Kidney tubule cell (primary cell): ENCODE results near the gene JMJD7.
A peak's percentile ranks its signal among the peaks of the same experiment; 100 is the strongest.

Experiments
- DNase-seq: peaks from one replicate; pipeline ENCODE4 v3.0.0-alpha.2; 2018; ENCODE audit warnings: low spot score

The JMJD7 gene

DNA sequence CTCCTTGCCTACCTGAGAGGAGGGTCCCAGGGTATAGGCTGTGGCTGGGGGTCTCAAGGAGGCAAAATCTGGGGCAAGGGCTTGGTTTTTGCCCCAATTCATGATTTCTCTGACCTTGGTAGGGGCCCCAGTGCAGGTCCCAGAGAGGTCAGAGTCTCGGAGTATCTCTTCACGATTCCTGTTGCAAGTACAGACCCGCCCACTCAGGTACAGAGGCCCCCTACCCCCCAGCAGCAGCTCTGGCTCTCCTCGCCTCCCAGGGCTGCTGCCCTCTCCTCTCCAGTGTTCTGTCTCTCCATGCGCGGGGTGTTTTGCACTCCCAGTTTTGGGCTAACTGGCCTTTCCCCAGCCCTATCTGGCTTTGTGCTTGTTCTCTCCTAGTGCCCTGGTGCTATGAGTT lies 5.4 kb upstream of the JMJD7 start:
- no peak for DNase-seq

GRCh38 chr15:41822957-41823356 lies 4.9 kb upstream of the JMJD7 start:
- DNase-seq: no peak

DNA sequence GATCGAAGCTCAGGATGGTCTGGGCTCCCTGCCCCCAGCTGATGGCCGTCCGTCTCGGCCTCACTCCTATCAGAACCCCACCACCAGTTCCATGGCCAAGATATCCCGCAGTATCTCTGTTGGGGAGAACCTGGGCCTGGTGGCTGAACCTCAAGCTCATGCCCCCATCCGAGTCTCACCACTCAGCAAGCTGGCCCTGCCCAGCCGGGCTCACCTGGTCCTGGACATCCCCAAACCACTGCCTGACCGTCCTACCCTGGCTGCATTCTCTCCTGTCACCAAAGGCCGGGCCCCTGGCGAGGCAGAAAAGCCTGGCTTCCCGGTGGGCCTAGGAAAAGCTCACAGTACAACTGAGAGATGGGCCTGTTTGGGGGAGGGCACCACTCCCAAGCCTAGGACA lies 4.4 kb upstream of the JMJD7 start:
- no peak for DNase-seq

- DNase-seq: no peak
These were observed 3.7 kb upstream of the JMJD7 start for GRCh38 chr15:41824062-41824745.

DNA sequence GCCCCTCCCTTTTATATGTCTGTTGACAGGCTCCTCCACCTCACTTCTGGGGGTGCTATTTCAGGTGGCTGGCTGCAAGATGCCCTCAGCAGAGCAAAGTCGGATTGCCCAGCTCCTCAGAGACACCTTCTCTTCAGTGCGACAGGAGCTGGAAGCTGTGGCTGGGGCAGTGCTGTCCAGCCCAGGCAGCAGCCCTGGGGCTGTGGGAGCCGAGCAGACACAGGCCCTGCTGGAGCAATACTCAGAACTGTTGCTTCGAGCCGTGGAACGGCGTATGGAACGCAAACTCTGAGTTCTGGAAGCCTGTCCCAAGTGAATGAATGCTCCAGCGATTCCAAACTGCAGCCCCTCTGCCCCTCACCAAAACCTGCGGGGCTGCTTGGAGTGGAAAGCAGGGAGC lies 2.7 kb upstream of the JMJD7 start:
- DNase-seq: no peak

DNA sequence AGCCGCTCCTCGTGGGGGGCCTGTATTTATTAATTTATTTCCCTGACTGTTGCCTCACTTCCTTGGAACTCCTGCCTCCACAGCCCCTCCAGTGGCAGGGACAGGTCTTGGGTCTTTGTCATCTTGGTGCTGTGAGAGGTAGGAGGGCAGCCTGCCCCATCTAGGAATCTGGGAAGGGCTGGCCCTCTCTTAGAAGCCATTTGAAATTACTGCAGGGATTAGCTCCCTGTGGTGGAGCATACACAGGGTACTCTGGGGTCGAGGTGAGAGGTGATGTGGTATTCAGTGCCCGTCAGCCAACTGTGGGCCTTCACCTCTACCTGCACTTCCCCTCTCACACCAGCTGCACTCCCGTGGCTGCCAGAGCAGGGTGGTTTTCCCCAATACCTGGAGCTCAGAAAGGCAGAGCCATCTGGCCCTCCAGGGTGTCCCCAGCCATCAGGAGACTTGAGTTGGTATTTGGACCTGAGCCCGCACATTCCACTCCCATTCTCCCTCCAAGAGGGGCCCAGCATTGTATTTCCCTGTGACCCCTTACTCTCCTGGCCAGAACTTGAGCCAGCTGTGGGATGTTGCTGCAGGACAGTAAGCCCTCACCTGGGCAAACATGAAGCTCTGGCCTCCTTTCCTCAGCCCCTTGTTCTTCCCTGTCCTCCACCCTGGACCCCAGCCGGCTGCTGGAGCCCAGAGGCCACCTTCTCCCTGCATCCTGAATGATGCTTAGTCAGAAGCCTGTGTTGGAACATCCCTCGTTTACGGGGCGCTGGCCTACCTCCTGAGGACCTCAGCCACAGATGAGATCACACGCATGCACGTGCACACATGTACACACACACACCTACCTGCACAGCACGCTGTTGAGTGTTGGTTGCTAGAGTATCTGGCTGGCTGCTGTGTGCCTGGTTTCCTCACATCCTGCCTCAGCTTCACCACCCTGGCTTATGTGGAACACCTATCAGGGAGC lies 2.0 kb upstream of the JMJD7 start:
- DNase-seq: no peak

DNA sequence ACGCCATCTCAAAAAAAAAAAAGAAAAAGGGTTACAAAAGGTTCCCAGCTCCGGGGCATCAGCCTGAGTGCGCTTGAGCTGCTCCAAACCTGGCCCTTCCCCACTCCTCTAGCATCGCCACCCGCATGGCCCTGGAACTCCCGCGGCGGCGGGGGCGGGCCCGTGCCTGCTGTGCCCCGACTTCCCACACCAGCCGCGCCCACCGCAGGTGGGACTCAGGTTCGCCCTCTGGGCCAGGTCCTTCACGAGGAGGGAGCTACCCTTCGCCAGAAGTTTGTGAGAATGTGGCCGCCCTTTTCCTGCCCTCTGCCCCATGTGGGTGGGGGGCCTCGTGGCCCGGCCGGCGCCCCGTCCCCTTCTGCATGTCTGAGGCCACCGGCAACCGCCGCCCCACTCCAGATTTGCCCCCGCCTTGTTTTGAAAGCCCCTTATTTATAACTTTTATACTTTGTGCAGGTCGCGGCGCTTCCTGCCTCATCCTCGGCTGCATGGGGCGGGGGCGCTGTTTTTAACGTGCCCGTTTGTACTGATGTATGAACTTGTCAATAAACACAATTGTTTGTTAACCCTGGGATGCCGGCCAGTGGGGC lies 507 bp upstream of the JMJD7 start:
- no peak for DNase-seq

DNA sequence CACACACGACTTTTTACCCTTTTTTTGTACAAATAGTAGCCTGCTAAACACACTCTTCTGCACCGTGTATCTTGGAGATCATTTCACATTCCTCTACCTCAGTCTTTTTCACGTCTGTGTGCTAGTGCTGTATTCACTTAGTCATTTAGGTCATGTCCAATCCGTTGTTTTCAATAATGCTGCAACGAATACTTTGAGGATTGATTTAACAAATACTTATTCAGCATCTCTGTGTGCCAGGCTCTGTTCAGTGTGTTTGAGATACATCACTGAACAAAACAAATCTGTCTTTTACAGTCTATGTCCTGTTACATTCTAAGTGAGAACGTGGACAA lies 882 bp downstream of the JMJD7 start:
- peak; percentile 24 for DNase-seq

GRCh38 chr15:41829959-41830646 lies 2.2 kb downstream of the JMJD7 start:
- no peak for DNase-seq

DNA sequence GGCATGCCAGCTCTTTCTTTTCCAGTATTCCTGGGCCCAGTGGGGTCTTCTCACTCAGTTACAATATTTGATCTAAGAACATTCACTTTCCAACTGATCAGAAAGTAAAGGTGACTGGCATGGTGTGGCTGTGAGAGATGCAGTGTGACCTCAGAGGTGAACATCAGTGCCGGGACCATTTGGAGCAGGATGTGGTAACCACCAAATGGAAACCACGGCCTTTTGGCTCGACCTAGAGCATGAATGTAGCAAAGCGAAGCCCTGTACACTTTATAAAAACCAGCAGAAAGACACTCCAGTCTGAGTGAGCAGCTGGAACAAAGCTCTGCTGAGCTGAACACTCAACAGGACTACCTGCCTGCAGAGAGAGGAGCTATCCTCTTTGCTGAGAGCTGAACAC lies 3.4 kb downstream of the JMJD7 start:
- peak; percentile 35 for DNase-seq

DNA sequence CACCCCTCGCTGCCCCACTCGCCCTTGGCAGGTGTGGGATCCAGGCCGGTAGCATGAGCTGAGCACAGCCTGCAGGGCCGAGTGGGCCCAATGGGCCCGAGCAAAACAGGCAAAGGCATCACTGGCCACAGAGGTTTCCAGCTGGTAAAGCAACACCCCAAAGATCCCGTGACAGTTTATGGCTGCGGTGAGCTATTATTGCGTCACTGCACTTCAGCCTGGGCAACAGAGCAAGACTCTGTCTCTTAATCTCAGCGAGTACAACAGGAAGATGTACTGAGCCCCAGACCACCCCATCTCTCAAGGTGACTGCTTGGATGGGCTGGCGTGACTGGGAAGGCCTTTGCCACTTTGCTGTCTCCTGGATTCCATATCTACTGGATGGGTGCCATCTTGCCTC lies 4.3 kb downstream of the JMJD7 start:
- DNase-seq: no peak

DNA sequence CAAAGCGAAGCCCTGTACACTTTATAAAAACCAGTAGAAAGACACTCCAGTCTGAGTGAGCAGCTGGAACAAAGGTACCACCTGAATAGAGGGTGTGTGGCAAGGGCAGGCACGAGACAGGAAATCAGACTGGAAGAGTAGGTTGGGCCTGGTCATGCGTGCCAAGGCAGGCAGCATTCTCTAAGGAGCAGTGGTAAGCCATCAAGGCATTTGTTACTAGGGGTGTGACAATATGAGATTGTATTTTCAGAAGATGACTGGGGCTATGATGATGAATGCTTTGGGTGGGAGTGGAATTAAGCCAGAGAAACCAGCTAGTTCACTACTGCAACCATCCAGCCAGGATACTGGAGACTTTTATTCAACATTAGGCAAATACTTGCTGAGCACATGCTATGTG lies 5.0 kb downstream of the JMJD7 start:
- peak; percentile 84 for DNase-seq

GRCh38 chr15:41834096-41834495 lies 6.2 kb downstream of the JMJD7 start:
- no peak for DNase-seq

DNA sequence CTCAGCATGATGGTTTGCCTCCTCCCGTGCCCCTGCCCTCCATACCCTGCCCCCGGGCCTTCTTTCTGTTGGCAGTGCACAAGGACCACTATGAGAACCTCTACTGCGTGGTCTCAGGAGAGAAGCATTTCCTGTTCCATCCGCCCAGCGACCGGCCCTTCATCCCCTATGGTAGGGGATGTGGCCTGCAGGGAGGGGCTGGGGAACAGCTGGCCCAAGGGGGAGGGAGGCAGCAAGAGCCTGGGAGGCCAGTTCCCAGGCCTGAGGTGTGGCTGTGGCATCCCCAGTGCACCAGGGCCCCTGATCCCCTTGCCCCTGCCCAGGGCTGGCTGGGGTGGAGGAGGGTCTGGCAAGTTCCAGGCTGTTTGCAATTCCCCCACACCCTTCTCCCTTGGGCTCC lies 8.2 kb downstream of the JMJD7 start:
- DNase-seq: no peak

DNA sequence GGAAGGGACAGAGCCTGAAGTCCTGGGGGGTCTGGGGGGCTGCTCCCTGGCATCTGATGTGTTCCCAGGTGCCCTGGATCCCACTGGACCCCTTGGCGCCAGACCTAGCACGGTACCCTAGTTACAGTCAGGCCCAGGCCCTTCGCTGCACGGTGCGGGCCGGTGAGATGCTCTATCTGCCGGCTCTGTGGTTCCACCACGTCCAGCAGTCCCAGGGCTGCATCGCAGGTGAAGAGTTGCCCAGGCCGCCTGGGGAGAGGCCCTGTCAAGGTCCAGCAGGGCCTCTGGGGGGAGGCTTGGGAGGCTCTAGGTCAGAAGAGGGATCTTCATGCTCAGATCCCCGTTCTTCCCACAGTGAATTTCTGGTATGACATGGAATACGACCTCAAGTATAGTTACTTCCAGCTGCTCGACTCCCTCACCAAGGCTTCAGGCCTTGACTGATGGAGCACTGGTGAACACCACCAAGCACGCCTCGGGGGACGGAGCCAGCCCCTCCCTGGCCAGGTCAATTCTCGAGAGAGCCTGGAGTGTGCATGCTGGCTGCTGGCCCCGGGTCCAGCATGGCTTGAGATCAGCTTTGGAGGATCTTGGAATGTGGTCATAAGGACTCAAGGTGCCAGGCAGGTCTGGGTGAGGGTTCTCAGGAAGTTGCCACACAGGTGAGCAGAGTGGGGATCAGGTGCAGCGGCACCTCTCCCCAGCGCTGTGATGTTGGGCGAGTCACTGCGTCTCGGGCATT lies 9.0 kb downstream of the JMJD7 start:
- DNase-seq: no peak

DNA sequence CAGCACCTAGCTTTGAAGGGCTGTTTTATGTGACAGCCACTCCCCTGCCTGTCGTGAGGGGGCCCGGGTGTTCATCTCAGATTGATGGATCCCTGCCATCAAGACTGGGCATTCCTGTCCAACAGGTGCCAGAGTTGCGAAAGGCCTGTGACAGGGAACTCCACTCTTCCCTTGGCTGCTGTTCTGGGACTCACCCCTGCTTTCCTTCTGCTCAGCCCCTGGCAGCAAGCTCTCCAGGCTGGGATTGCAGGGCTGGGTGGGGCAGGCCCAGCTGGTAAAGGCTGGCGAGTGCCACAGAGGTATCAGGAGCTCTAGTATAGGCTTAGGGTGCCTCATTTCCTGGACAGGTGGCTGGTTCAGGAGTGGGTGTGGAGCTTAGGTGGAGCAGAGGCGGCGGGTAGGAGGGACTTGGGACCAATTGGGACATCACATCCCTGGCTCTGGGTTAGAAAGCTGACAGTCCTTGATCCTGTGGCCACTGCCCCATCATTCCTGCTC lies 10.6 kb downstream of the JMJD7 start, which contains the start of gene PLA2G4B:
Gene PLA2G4B (plus strand): TSS at position 448 of the 498 bp plus-strand sequence. CDS start 67 bp downstream, outside the sequence.
- peak; percentile 6 for DNase-seq

DNA sequence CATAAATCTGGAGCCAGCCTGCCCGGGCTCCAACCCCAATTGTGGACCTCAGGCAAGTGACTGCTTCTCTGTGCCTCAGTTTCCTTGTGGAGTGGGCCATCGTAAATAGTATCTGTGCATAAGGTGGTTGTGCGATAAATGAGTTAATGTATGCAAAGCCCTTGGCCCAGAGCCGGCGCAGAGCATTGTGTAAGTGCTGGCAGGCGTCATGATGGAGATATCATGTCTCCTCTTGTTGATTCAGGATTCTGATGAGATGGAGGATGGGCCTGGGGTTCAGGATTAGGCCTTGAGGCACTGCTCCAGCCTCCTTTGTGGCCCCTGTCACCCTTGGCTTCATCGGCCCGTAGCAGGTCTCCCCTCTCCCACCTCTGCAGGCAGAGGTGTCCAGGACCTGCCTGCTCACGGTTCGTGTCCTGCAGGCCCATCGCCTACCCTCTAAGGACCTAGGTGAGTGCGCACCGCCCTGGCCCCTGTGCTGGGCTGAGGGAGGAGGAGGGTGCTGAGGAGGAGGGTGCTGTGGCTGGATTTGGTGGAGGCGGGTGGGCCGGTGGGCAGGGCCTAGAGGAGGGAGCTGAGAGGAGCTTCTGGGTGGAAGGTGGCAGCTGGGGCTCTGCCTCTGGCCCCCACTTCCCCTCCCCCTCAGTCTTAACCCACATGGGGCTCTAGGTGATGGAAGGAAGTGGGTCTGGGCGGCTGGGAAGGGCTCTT lies 12.0 kb downstream of the JMJD7 start:
- DNase-seq: no peak

- DNase-seq: no peak
These were observed 12.8 kb downstream of the JMJD7 start for GRCh38 chr15:41840673-41841072.

GRCh38 chr15:41841131-41841530 lies 13.2 kb downstream of the JMJD7 start:
- no peak for DNase-seq

DNA sequence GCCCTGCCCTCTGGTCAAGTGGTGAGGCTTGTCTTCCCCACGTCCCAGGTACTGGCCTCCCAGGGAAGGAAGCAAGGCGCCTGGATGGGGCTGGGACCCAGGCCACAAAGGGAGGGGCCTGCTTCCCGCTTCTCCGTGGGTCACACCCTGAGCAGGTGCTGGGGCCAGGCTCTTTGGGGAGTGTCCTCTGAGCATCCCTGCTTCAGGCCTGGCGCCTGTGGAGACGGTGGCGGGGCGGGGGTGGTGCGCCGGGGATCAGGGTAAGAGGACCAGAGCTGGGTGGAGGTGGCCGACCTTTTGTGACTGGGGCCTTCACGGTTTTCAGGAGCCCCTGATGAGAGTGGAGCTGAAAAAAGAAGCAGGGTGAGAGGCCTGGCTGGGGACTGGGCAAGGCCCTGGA lies 14.3 kb downstream of the JMJD7 start:
- no peak for DNase-seq

GRCh38 chr15:41843571-41843970 lies 15.7 kb downstream of the JMJD7 start:
- DNase-seq: no peak
